Activated T-cell treated with anti-CD3 and anti-CD28 coated beads for 1 hour (primary cell): ENCODE measurements around the gene DUSP16.
"Not testable (repeated sequence)": the region's sequence is repeated elsewhere in the genome, so short reads cannot be mapped to it uniquely, and the experiment has no call there.

Experiments
- DNase-seq: peaks from one replicate; pipeline ENCODE4 v3.0.0-alpha.2; 2020; ENCODE audit warnings: low read depth

The DUSP16 gene

GRCh38 chr12:12546314-12546772 is 16.3 kb downstream of the DUSP16 start:
- no peak for DNase-seq

- no peak for DNase-seq
These were observed 18.7 kb downstream of the DUSP16 start for GRCh38 chr12:12543959-12544358.

GRCh38 chr12:12542964-12543363 is 19.7 kb downstream of the DUSP16 start:
- DNase-seq, result no peak

- DNase-seq, result no peak
These were observed 20.4 kb downstream of the DUSP16 start for GRCh38 chr12:12542286-12542685.

GRCh38 chr12:12541782-12542181 is 20.9 kb downstream of the DUSP16 start:
- no peak for DNase-seq

DNA sequence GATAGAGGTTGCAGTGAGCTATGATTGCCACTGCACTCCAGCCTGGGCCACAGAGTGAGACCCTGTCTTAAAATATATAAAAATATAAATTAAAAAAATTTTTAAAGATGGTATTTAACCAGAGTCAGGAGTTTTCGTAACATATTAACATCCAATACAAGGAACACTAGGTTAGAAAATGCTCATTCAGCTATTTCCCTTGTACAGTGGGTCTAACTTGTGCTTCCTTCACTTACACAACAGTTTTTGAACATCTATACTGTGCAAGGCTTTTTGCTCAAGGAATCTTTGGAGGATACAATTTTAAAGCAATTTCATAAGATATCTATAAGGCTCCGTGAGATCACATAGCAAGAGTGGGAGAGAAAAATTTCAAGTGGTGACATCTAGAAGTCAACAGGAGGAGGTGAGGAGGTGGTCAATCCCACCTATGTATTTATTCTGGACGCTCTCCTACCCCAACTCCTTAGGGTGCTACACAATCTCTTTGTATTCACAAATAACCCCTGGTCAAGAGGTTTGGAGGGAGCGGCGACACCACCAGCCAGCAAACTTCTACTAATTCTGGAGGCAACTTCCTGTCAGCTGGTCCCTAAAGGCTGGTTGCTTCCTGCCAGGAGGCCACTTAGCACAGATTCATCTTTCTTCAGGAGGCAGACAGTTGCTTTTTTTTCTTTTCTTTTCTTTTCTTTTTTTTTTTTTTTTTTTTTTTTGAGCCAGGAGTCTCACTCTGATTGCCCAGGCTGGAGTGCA is 22.2 kb downstream of the DUSP16 start:
- DNase-seq, result no peak

DNA sequence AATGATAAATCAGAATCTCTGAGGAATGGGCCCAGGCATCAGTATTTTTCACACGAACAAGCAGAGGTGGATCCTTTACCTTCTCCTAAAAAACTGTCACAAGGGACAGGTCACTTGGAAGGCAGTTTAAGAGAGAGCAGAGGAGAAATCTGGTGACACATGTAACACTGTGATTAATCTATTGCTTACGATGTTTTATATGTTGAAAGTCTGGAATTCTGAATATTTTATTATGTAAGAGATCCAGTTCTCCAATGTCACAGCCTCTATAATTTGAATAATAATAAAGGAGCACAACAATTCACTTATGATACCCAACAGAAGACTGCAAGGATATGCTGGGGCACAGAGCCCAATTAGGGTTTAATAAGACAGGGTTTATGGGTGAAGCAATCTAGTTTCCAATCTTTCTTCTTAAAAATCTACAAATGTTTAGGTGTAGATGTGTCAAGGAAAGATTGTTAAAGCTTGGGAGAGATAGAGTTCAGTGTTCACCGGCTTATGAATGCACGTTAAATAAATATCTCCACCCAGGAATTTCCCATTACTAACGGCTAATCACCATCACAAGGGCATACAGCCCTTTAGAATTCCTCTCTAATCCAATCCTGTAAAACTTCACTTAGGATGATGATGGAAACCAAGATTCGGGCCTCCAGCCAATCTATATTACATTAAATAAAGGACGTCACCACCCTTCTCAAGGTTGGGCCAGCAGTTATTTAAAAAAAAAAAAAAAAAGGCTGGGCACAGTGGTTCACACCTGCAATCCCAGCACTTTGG is 23.4 kb downstream of the DUSP16 start:
- DNase-seq, result no peak

- no peak for DNase-seq
These were observed 24.1 kb downstream of the DUSP16 start for GRCh38 chr12:12538535-12538934.

GRCh38 chr12:12537421-12537820 is 25.2 kb downstream of the DUSP16 start:
- DNase-seq, result no peak

GRCh38 chr12:12534975-12535374 is 27.7 kb downstream of the DUSP16 start:
- no peak for DNase-seq

GRCh38 chr12:12534166-12534866 is 28.3 kb downstream of the DUSP16 start:
- no peak for DNase-seq

DNA sequence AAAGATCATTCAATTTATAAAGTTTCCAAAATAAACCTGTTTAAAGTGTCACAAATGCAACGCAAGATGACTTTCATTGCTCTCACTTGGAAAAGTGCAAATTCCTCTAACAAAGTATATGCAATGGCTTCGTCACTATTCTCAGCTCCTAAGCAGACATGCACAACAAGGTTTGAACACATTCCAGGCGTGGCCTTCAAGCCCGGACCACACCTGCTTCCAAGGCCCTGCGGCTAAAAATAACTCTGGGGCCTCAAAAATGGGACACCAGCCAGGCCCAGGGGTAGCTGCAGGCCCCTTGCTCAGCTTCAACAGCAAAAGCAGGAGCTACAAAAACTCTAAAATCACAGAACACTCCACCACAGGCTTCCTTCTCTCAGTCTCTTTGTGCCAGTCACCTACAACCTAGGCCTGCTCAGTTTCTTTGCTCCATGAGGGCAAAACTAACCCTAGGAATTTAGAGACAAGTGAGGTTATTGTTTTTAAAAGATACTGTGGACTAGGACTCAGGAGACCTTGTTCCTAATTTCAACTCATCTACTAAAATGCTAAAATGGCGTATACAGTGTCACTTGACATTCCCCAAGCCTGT is 29.3 kb downstream of the DUSP16 start:
- no peak for DNase-seq

GRCh38 chr12:12531194-12531593 is 31.5 kb downstream of the DUSP16 start:
- no peak for DNase-seq

DNA sequence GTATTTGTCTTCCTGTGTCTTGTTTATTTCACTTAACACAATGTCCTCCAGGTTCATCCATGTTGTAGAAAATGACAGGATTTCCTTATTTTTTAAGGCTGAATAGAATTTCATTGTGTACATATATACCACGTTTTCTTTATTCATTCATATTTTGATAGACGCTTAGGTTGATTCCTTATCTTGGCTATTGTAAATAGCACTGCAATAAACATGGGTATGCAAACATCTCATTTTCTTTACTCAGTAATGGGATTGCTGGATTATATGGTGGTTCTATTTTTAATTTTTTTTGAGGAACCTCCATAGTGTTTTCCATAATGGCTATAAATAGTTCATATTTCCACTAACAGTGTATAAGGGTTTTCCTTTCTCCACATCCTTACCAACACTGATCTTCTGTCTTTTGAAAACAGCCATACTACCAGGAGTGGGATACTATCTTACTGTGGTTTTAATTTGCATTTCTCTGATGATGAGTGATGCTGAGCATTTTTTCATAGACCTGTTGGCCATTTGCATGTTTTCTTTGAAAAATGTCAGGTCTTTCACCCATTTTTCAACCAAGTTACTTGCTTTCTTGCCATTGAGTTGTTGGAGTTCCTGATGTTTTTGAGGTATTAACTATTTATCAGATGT is 32.8 kb downstream of the DUSP16 start:
- DNase-seq, result no peak

DNA sequence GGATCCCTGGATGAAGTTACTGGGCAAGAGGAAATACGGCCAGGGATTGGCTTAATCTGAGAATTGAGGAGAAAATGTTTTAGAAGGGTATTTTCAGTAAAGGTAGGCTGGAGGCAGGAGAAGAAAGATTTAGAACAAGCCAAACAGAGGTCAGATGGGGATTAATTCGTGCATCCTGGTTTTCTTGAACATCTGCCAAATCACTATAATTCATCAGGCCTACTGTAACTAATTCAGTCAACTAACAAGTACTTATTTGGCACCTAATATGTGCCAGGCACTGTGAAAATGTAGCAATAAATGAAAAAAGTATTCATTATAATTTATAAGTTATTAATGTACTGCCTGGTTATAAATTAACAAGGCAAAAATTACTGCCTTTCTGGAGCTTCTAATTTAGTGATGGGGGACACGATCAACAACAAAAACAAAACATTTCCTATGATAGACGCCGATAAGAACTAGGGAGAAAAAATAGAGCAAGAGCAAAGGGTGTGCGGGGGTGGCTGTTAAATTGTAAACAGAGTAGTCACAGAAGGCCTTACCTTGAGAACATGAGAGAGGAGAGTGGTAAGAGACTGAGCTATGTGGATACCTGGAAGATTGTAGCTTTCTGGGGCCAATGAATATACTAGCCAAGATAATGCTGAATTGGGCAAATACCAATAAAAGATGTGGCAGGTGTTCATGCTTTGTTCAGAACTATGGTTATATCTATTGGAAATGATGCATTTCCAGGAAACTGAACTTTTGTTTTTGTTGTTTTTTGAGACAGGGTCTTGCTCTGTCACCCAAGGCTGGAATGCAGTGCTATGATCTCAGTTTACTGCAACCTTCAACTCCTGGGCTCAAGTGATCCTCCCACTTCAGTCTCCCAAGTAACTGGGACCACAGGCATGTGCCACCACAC is 34.0 kb downstream of the DUSP16 start:
- DNase-seq, result no peak

DNA sequence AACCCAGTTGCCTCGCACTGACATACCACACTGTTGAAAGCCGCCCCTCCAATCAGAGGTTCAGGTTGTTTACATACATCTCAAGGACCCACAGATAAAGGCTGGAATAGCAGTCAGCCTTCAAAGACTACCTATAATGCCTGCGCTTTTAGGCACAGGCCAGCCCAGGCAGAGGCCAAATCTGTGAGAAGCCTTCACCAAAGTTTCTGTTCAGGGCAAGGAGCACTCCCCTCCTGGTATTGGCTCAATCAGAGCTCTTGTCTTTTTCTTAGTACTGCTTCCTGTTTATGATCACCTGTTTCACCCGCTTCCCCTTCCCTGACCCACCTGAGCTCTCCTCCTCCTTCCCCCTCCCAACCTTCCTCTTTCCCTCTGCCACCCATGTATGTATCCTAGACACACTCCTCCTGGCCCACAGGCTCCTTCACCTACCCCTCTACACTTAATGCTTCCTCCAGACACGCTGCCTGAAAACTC is 34.8 kb downstream of the DUSP16 start:
- DNase-seq, result no peak

GRCh38 chr12:12524128-12524527 is 38.5 kb downstream of the DUSP16 start:
- DNase-seq, result no peak

- no peak for DNase-seq
These were observed 39.4 kb downstream of the DUSP16 start for GRCh38 chr12:12523229-12523628.

DNA sequence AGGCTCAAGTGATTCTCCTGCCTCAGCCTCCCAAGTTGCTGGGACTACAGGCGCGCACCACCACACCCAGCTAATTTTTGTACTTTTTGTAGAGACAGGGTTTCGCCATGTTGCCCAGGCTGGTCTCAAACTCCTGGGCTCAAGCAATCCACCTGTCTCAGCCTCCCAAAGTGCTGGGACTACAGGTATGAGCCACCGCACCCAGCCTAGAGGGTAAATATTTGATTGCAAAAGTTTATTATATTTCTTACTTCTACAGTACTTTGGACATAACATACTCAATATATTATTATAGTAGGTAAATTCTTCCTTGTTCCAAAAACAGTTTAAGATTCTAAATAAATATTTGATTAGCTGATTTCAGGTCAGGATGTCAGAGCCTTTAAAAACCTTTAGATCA is 40.0 kb downstream of the DUSP16 start:
- DNase-seq, result not testable (repeated sequence)

GRCh38 chr12:12521888-12522287 is 40.8 kb downstream of the DUSP16 start:
- no peak for DNase-seq

- DNase-seq, result no peak
These were observed 41.6 kb downstream of the DUSP16 start for GRCh38 chr12:12521044-12521485.
